ENCODE measurements around the gene CRP. TPM values are rescaled to one million over a fixed set of nuclear protein-coding genes. Genes with fewer than 3 reads are reported as not detected.
A peak's percentile ranks its signal among the peaks of the same experiment; 100 is the strongest.

Gene CRP
- total RNA-seq, 1 donor from 2014 or later, result not detected

- H3K27ac ChIP-seq, result peak overlapping the region; percentile 78
- H3K36me3 ChIP-seq, result no peaks in the 10 kb centered on the region
- peaks cover 46% of the 10 kb centered on the region for H3K4me1 ChIP-seq
- peak; percentile 90 to 93 for ATAC-seq
- H3K4me3 ChIP-seq, result no peak overlapping the region
- no peaks in the 10 kb centered on the region for H3K27me3 ChIP-seq (ENCODE audit: low read depth)
- no peaks in the 10 kb centered on the region for H3K9me3 ChIP-seq
- intact Hi-C loops (cut with DNase I), result no loop called here
- no peak for TF ChIP-seq CTCF (IDR thresholded peaks at IDR 0.05)
- peak; percentile 74 for DNase-seq
These were observed 37.8 kb upstream of the CRP start for GRCh38 chr1:159752135-159752580.

- Histone ChIP-seq H3K27ac (peak overlapping the region; percentile 78), H3K4me1 (peaks cover 38% of the 10 kb centered on the region), H3K4me3 (no peak overlapping the region), H3K9me3 (no peaks in the 10 kb centered on the region), H3K27me3 (ENCODE audit: low read depth) (no peaks in the 10 kb centered on the region), H3K36me3 (no peaks in the 10 kb centered on the region)
- no peak for TF ChIP-seq CTCF (IDR thresholded peaks at IDR 0.05)
- DNase-seq, result no peak
- intact Hi-C loops (cut with DNase I), result no loop called here
- ATAC-seq, result peak in 1 of 2 donors; percentile 11
These were observed 36.6 kb upstream of the CRP start for GRCh38 chr1:159751031-159751430.

GRCh38 chr1:159750621-159751020 is 36.2 kb upstream of the CRP start:
- Histone ChIP-seq H3K9me3 (no peaks in the 10 kb centered on the region), H3K4me1 (peaks cover 34% of the 10 kb centered on the region), H3K4me3 (no peak overlapping the region), H3K27me3 (ENCODE audit: low read depth) (no peaks in the 10 kb centered on the region), H3K27ac (peak overlapping the region; percentile 78), H3K36me3 (no peaks in the 10 kb centered on the region)
- intact Hi-C loops (cut with DNase I), result no loop called here
- DNase-seq (no peak), ATAC-seq (no peak)
- no peak for TF ChIP-seq CTCF (IDR thresholded peaks at IDR 0.05)

DNA sequence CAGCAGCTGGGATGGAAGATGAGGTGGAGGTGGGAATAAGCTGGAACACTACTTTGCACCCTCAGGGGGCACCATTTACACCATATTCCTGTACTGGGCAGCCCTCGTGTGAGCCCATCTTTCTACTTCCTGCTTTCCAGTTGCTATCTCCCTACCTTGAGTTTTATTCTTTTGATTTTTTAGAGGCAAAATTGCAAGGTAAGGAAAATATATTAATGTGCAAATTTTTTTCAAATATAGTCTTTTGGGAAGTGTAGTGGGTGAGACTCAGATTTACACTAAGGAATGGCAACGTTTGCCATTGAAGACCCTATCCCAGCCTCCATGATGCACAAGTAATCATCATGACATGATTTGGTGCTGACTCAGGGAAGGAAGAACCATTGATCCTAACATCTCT is 35.2 kb upstream of the CRP start:
- Histone ChIP-seq H3K4me1 (peaks cover 29% of the 10 kb centered on the region), H3K4me3 (no peak overlapping the region), H3K36me3 (no peaks in the 10 kb centered on the region), H3K27ac (no peak overlapping the region), H3K9me3 (no peaks in the 10 kb centered on the region), H3K27me3 (ENCODE audit: low read depth) (no peaks in the 10 kb centered on the region)
- no peak for DNase-seq
- intact Hi-C loops (cut with DNase I), result no loop called here
- no peak for ATAC-seq
- TF ChIP-seq CTCF (IDR thresholded peaks at IDR 0.05), result no peak

GRCh38 chr1:159748370-159748769 is 34.0 kb upstream of the CRP start:
- no peak overlapping the region for H3K4me3 ChIP-seq
- no peak for DNase-seq
- no peaks in the 10 kb centered on the region for H3K9me3 ChIP-seq
- no peak for ATAC-seq
- no peaks in the 10 kb centered on the region for H3K27me3 ChIP-seq (ENCODE audit: low read depth)
- peaks cover 24% of the 10 kb centered on the region for H3K4me1 ChIP-seq
- H3K36me3 ChIP-seq, result no peaks in the 10 kb centered on the region
- H3K27ac ChIP-seq, result no peak overlapping the region
- no peak for TF ChIP-seq CTCF (IDR thresholded peaks at IDR 0.05)
- intact Hi-C loops (cut with DNase I), result no loop called here

DNA sequence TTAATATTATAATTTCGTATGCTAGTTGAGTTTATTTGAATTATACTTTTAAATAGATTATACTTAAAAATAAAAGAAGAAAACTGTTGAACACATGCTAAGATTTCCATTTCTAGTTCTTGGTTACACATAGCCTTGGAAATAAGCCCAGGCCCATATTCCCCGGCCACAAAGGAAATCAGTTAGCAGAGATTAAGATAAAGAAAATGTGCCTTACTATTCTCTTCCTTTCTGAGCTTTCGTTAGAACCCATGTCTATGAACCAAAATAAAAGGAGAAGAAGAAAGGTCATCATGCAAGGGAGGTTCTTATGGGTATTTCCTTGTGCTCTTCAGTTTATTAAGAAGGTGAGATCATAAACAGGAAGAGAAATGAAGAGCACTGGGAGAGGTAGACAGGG is 32.3 kb upstream of the CRP start:
- Histone ChIP-seq H3K4me1 (peaks cover 7% of the 10 kb centered on the region), H3K36me3 (no peaks in the 10 kb centered on the region), H3K27ac (no peak overlapping the region), H3K9me3 (no peaks in the 10 kb centered on the region), H3K4me3 (no peak overlapping the region), H3K27me3 (ENCODE audit: low read depth) (no peaks in the 10 kb centered on the region)
- TF ChIP-seq CTCF (IDR thresholded peaks at IDR 0.05), result no peak
- DNase-seq (no peak), ATAC-seq (no peak)
- intact Hi-C loops (cut with DNase I), result no loop called here
